HG03442 (cell line): ENCODE results near the gene NOL9.

Source experiments
- ATAC-seq: cut with Tn5 transposase; IDR thresholded peaks from one replicate; pipeline ENCODE4 v1.9.1; 2021; ENCODE audit warnings: mild to moderate bottlenecking, moderate library complexity; ENCODE audit not compliant: unreplicated experiment

Gene NOL9

DNA sequence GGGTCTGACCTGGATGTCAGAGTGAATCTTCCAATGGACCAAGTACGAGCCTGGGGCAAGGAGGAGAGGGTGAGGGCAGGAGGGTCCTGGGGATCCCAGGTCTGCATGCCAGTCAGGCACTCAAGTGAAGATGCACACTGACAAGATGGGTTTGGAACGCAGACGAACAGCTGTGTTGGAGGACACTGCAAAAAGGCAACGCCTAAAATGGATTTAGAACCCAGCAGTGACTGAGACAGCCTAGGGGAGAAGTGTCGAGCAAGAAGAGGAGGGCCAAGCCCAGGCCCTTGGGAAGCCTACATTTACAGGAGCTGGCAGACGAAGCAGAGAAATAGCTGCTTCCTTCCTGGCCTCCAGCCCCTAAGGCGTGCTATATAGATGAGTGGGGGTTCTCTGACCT, 25.8 kb downstream of the NOL9 start:
- ATAC-seq: no peak

DNA sequence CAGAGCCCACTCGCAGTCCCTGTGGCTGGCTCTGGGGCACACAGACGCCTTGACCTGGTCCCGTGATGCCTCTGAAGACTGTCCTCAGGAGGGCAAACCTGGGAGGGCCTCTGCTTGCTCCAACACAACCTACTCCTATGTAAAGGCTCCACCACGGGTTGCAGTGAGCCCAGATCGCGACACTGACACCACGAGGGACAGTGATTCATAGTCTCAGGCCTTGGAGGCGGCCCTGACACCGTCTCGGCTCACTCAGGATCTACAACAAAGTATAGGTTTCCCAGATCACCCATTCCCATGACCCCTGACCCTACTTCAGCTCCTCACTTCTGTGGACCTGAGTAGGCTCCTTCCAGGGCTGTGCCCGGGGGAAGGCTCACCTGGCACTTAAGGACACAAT, 28.0 kb downstream of the NOL9 start:
- ATAC-seq: no peak

DNA sequence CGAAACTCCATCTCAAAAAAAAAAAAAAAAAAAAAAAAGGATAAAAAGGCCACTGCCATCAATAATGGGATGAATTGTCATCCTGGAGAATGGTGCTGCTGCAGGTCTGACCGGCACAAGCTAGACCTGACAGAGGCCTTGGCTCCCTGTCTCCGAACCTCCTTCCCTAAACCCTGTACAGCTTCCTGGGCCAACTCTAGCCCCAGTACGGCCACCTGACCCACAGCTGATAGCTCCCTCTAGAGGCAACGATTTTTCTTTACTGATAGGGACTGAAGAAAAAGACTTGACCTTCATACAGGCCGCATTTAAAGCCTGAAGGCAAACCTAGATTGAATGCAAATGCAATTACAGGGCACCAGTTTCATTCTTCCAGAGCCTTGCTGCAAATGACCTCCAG, 30.7 kb downstream of the NOL9 start:
- ATAC-seq: no peak

DNA sequence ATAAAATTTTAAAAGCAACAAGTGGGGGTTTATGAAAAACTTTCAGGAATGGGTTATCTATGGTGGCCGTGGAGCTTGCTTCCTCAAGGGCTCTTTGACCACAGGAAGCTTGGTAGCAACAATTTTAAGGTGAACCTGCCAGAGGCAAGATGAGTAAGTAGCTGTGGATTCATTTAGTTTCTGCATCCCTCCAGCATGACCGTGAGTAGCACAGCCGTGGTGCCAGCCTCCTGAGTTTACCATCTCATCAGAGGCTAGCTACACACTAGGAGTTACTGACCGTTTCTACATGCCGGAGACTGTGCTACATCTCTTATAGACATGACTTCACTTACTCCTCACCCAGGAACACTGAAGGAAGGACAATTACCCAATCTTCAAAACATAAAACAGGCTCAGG, 32.8 kb downstream of the NOL9 start:
- no peak for ATAC-seq

GRCh38 chr1:6519935-6520671, 34.2 kb downstream of the NOL9 start:
- no peak for ATAC-seq

DNA sequence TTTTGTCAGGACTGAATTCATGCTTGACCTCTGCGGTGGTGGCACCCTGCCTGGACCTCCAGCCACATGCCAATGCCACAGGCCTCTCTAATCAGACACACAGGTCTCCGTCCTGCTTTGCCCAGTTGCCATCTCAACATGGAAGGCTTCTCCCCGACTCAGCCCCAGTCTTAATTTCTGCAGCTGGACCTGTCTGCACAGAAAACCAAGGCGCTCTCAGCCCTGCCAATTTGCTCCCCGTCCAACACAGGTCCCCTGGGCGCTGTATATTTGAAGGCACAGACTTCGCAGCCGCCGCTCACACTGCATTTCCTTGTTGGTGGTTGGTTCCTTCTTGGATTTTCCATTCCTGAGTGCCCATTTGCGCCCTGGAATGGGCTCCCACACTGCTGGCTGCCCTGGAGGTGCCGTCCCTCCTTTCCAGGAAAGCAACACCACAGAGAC, 34.8 kb downstream of the NOL9 start:
- no peak for ATAC-seq

- ATAC-seq: no peak
These were observed 36.9 kb downstream of the NOL9 start for GRCh38 chr1:6517435-6517851.

DNA sequence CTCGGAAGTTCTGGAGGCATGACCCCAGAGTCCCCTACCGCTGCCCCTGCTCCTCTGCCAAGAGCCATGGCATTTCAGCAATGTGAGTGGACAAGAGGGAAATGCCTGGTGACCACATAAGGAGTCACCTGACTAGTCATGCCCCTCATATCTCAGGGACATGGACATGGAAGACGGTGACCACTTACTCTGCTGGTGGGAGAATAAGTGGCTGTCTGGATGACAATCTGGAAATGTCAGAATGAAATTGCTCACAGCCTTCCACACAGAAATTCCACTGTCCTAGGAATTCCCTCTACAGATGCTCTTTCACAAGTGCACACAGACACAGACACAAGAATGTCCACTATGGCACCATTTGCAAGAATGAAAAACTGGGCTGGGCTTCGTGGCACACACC, 38.5 kb downstream of the NOL9 start:
- ATAC-seq: no peak

GRCh38 chr1:6513320-6513801, 41.0 kb downstream of the NOL9 start:
- no peak for ATAC-seq

DNA sequence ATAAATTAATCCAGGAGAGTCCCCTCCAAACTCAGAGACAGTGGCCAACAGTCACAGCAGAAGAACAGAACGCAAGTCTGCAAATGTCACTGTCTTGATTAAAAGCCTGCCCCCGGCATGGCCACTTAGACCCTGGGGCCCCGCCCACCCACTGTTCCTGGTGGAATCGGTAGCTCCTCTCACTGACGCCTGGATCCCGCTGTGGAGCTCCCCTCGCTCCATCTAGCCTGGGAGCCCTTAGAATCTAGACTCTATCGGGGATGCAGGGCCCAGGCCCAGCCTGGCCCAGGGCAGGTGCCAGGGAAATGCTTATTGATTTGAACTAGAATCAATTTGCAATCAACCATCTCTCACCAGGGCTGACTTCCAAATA, 41.4 kb downstream of the NOL9 start:
- ATAC-seq: no peak

DNA sequence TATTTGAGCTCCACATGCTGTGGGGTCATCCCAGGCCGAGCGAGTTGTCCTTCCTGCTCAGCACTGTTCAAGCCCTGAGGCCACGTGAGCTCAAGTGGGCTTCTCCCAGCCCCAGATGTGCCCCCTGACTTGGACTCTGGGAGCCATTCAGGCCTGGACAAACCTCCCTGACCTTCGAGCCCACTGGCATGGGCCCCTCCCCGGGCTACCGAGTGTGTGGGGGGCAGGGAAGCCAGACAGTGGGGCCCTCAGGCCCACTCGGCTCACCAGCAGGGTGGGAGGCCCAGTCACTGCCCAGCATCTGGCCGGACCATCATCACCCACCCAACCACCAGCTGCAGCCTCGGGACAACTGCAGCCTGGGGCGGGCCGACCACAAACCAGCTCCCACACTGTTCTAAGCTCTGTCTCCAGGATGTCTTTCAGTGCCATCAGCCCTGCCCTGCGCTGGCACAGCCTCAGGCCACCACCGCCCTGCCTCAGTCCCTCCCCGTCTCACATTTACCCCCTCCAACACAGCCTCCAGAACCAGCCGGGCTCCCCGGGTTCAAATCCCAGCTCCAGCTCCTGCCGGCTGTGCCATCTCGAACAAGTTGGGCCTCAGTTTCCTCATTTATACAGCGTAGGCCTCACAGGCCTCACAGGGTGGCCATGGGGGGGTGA, 41.9 kb downstream of the NOL9 start:
- no peak for ATAC-seq

GRCh38 chr1:6511561-6512244, 42.6 kb downstream of the NOL9 start:
- no peak for ATAC-seq

GRCh38 chr1:6511056-6511455, 43.3 kb downstream of the NOL9 start:
- no peak for ATAC-seq

- no peak for ATAC-seq
These were observed 43.8 kb downstream of the NOL9 start for GRCh38 chr1:6510493-6510892.

DNA sequence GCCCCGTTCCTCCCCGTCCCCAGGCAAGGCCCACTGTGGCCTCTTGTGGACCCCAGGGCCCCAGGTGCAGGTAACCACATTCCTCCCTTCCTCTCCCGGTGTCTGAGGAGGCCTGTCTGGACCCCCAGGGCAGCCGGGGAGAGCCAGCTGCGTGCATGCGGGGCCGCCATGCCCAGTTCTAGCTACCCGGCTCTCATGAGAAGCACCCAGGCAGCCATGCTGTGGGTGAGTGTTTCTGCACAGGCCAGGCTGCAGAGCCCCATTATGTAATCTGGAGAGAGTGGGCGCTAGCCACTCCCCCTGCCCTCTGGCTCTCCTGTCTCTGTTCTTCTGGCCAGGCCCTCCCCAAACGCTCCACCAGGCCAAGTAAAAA, 44.4 kb downstream of the NOL9 start:
- no peak for ATAC-seq

DNA sequence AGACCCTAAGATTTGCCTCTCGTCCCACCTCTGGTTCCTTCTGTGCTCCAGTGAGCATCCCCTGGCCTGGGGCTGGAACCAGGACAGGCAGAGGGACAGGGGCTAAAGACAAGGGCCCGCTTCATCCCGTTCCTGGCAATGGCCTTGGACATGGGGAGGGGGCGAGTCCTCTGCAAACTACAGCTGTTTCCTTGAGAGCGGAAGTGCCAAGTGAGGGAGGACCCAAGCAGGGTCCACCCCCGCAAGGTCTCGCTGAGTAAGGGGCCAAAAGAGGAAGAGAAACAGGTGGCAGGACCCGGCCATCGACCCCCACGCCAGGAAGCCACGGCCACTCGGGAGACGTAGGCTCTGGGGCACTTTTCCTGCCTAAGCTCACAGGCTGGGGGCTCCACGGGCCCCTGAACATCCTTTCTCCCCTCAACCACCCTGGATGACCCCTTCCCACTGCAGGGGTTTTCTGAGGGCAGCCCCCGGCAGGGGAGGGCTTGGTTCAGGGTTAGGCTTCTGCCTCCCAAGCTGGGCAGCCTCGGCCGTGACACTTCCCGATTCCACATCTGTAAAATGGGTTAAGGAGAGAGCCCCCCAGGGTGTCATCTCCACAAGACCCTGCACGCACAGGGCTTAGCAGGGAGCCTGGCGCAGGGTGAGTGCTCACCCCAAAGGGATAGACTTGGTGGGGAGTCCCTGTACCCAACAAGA, 44.9 kb downstream of the NOL9 start:
- ATAC-seq: no peak

- no peak for ATAC-seq
These were observed 45.5 kb downstream of the NOL9 start for GRCh38 chr1:6508816-6509189.

- ATAC-seq: no peak
These were observed 46.0 kb downstream of the NOL9 start for GRCh38 chr1:6508154-6508815.

DNA sequence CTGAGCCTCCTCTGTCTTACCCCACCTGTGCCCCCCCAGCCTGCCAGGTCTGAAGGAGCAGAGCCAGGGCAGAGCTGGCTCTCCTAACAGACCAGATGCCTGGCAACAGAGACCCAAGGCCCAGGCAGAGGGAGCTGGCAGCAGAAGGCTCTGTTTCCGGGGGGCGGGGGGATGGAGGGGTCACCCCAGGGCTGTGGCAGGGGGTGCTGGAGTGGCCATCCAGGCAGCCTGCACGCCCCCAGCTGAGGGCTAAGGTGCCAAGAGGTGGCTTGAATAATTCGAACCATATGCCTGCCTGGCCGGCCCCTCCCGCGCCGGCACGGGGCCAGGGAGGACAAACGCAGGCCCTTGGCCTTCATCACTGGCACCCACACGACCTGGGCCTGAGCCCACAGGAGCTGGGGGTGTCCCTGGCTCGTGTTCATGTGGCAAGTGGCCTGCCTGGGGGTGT, 46.8 kb downstream of the NOL9 start:
- ATAC-seq: no peak

- no peak for ATAC-seq
These were observed 47.3 kb downstream of the NOL9 start for GRCh38 chr1:6507037-6507428.
